ENCODE data around the gene ST7. TPM values are rescaled to one million over a fixed set of nuclear protein-coding genes. Genes with fewer than 3 reads are reported as not detected.

ST7 gene
- total RNA-seq, 1 donor from 2014 or later: 39.3 TPM

GRCh38 chr7:117272017-117272759 lies 318.9 kb downstream of the ST7 start:
- no peaks in the 10 kb centered on the region for H3K9me3 Mint-ChIP-seq (ENCODE audit: unreplicated experiment)
- Histone ChIP-seq H3K79me2 (ENCODE audit: insufficient read depth, low read length) (no peaks in the 10 kb centered on the region), H3K9me3 (ENCODE audit: insufficient read depth, low read depth, low read length) (no peaks in the 10 kb centered on the region), H3K36me3 (ENCODE audit: insufficient read depth, low read length) (no peaks in the 10 kb centered on the region), H3K4me1 (ENCODE audit: insufficient read depth, low read length) (peaks cover 19% of the 10 kb centered on the region), H3K4me3 (ENCODE audit: insufficient read depth, low read depth, low read length) (no peak overlapping the region), H3K9ac (ENCODE audit: low read length) (no peak overlapping the region), H3K4me2 (ENCODE audit: low read length) (no peak overlapping the region), H3K27ac (ENCODE audit: low read depth, low read length) (no peak overlapping the region), H4K20me1 (ENCODE audit: insufficient read depth, low read length) (no peaks in the 10 kb centered on the region), H3K27me3 (ENCODE audit: insufficient read depth, low read length) (no peaks in the 10 kb centered on the region), H2AFZ (ENCODE audit: low read depth, low read length) (no peak overlapping the region)
- H3K4me1 Mint-ChIP-seq (ENCODE audit: low read depth, unreplicated experiment): peaks cover 15% of the 10 kb centered on the region
- no peaks in the 10 kb centered on the region for H3K36me3 Mint-ChIP-seq (ENCODE audit: low read depth, unreplicated experiment)
- TF ChIP-seq, protein P1, sequence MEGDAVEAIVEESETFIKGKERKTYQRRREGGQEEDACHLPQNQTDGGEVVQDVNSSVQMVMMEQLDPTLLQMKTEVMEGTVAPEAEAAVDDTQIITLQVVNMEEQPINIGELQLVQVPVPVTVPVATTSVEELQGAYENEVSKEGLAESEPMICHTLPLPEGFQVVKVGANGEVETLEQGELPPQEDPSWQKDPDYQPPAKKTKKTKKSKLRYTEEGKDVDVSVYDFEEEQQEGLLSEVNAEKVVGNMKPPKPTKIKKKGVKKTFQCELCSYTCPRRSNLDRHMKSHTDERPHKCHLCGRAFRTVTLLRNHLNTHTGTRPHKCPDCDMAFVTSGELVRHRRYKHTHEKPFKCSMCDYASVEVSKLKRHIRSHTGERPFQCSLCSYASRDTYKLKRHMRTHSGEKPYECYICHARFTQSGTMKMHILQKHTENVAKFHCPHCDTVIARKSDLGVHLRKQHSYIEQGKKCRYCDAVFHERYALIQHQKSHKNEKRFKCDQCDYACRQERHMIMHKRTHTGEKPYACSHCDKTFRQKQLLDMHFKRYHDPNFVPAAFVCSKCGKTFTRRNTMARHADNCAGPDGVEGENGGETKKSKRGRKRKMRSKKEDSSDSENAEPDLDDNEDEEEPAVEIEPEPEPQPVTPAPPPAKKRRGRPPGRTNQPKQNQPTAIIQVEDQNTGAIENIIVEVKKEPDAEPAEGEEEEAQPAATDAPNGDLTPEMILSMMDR (IDR thresholded peaks at IDR 0.05; ENCODE audit: insufficient read depth, low read depth, low read length): no peak
- no peak for TF ChIP-seq EZH2 (IDR thresholded peaks at IDR 0.05; ENCODE audit: insufficient read depth, low read length)
- H3K4me3 Mint-ChIP-seq (ENCODE audit: unreplicated experiment): no peak overlapping the region
- peaks cover 2% of the 10 kb centered on the region for H3K27me3 Mint-ChIP-seq (ENCODE audit: low read depth, unreplicated experiment)
- no peak overlapping the region for H3K27ac Mint-ChIP-seq (ENCODE audit: unreplicated experiment)
- DNase-seq (ENCODE audit: low read depth) (no peak), FAIRE-seq (no peak)

DNA sequence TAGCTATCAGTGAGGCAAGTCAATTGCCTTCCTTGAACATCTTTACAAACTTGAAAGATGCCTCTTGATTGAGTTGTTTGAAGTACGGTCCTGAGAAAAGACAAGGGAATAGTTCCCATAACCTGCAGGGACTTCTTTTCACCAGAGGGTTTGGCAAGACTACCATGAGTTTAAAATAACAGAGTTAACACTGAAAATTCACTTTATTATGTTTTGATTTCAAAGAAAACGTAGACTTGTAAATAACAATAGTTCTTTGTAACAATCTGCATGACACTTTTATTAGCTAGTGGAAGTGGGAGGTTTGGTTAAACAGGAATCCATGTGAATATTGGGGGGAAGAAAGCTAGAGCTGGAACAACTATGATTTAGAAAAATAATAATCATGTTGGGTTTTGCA lies 320.0 kb downstream of the ST7 start:
- Mint-ChIP-seq H3K4me3 (ENCODE audit: unreplicated experiment) (no peak overlapping the region), H3K36me3 (ENCODE audit: low read depth, unreplicated experiment) (no peaks in the 10 kb centered on the region), H3K27me3 (ENCODE audit: low read depth, unreplicated experiment) (peaks cover 2% of the 10 kb centered on the region), H3K9me3 (ENCODE audit: unreplicated experiment) (no peaks in the 10 kb centered on the region), H3K4me1 (ENCODE audit: low read depth, unreplicated experiment) (peaks cover 15% of the 10 kb centered on the region), H3K27ac (ENCODE audit: unreplicated experiment) (no peak overlapping the region)
- Histone ChIP-seq H4K20me1 (ENCODE audit: insufficient read depth, low read length) (no peaks in the 10 kb centered on the region), H3K4me3 (ENCODE audit: insufficient read depth, low read depth, low read length) (no peak overlapping the region), H3K9ac (ENCODE audit: low read length) (no peak overlapping the region), H3K9me3 (ENCODE audit: insufficient read depth, low read depth, low read length) (no peaks in the 10 kb centered on the region), H3K4me2 (ENCODE audit: low read length) (no peak overlapping the region), H3K4me1 (ENCODE audit: insufficient read depth, low read length) (peaks cover 19% of the 10 kb centered on the region), H3K79me2 (ENCODE audit: insufficient read depth, low read length) (no peaks in the 10 kb centered on the region), H2AFZ (ENCODE audit: low read depth, low read length) (no peak overlapping the region), H3K27ac (ENCODE audit: low read depth, low read length) (no peak overlapping the region), H3K36me3 (ENCODE audit: insufficient read depth, low read length) (no peaks in the 10 kb centered on the region), H3K27me3 (ENCODE audit: insufficient read depth, low read length) (no peaks in the 10 kb centered on the region)
- FAIRE-seq (no peak), DNase-seq (ENCODE audit: low read depth) (no peak)
- no peak for TF ChIP-seq EZH2 (IDR thresholded peaks at IDR 0.05; ENCODE audit: insufficient read depth, low read length)
- TF ChIP-seq, protein P1 (IDR thresholded peaks at IDR 0.05; ENCODE audit: insufficient read depth, low read depth, low read length): no peak

- Histone ChIP-seq H3K79me2 (ENCODE audit: insufficient read depth, low read length) (no peaks in the 10 kb centered on the region), H3K9me3 (ENCODE audit: insufficient read depth, low read depth, low read length) (no peaks in the 10 kb centered on the region), H3K4me1 (ENCODE audit: insufficient read depth, low read length) (peaks cover 19% of the 10 kb centered on the region), H3K4me3 (ENCODE audit: insufficient read depth, low read depth, low read length) (no peak overlapping the region), H3K9ac (ENCODE audit: low read length) (no peak overlapping the region), H4K20me1 (ENCODE audit: insufficient read depth, low read length) (no peaks in the 10 kb centered on the region), H3K27ac (ENCODE audit: low read depth, low read length) (no peak overlapping the region), H3K4me2 (ENCODE audit: low read length) (no peak overlapping the region), H3K36me3 (ENCODE audit: insufficient read depth, low read length) (no peaks in the 10 kb centered on the region), H3K27me3 (ENCODE audit: insufficient read depth, low read length) (no peaks in the 10 kb centered on the region), H2AFZ (ENCODE audit: low read depth, low read length) (no peak overlapping the region)
- H3K4me3 Mint-ChIP-seq (ENCODE audit: unreplicated experiment): no peak overlapping the region
- TF ChIP-seq EZH2 (IDR thresholded peaks at IDR 0.05; ENCODE audit: insufficient read depth, low read length): no peak
- TF ChIP-seq, protein P1 (IDR thresholded peaks at IDR 0.05; ENCODE audit: insufficient read depth, low read depth, low read length): no peak
- FAIRE-seq (no peak), DNase-seq (ENCODE audit: low read depth) (no peak)
- H3K4me1 Mint-ChIP-seq (ENCODE audit: low read depth, unreplicated experiment): peaks cover 15% of the 10 kb centered on the region
- H3K27ac Mint-ChIP-seq (ENCODE audit: unreplicated experiment): no peak overlapping the region
- peaks cover 3% of the 10 kb centered on the region for H3K27me3 Mint-ChIP-seq (ENCODE audit: low read depth, unreplicated experiment)
- no peaks in the 10 kb centered on the region for H3K9me3 Mint-ChIP-seq (ENCODE audit: unreplicated experiment)
- H3K36me3 Mint-ChIP-seq (ENCODE audit: low read depth, unreplicated experiment): no peaks in the 10 kb centered on the region
Measured at GRCh38 chr7:117273814-117274225, 320.5 kb downstream of the ST7 start.
